Measurements from ENCODE around the gene SAMM50.

DNA sequence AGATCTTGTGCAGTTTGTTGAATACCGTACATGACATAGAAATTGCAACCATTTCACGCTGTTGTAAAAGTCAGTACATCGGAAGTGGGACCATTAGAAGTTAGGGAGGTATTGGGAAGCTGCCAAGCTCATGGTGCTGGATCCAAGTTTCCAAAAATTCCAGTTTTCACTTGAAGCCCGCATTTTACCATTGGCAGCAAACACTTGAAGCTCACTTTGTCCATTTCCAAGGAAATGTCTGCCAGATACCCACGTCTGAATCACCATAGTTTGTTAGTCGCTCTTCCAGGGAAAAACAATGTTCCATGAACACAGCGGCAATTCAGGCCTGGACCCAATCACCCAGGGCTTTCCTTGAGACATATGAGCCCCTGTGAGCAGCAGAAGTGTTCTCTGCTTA lies 46.3 kb downstream of the SAMM50 start:
- TF ChIP-seq, protein P1, sequence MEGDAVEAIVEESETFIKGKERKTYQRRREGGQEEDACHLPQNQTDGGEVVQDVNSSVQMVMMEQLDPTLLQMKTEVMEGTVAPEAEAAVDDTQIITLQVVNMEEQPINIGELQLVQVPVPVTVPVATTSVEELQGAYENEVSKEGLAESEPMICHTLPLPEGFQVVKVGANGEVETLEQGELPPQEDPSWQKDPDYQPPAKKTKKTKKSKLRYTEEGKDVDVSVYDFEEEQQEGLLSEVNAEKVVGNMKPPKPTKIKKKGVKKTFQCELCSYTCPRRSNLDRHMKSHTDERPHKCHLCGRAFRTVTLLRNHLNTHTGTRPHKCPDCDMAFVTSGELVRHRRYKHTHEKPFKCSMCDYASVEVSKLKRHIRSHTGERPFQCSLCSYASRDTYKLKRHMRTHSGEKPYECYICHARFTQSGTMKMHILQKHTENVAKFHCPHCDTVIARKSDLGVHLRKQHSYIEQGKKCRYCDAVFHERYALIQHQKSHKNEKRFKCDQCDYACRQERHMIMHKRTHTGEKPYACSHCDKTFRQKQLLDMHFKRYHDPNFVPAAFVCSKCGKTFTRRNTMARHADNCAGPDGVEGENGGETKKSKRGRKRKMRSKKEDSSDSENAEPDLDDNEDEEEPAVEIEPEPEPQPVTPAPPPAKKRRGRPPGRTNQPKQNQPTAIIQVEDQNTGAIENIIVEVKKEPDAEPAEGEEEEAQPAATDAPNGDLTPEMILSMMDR (IDR thresholded peaks at IDR 0.05), result no peak
- TF ChIP-seq POLR2A (IDR thresholded peaks at IDR 0.05), result no peak
